Tibial nerve (tissue), 3 donors: ENCODE data around the gene RASGEF1C.

ENCODE experiments used
- POLR2A ChIP-seq, 2 donors: fragments of 450-650 bp; IDR thresholded peaks; one replicate each; pipeline ENCODE4 v1.6.1; 2017; ENCODE audit warnings: antibody characterized with exemption in 2 of 2, mild to moderate bottlenecking in 2 of 2, moderate library complexity in 2 of 2
- TF ChIP-seq, protein P1 (sequence below), 5 experiments: fragments of 200-600 bp in 3 of 5; fragments of 450-650 bp in 2 of 5; sonication (generic) in 3 of 5; IDR thresholded peaks; one replicate each; pipeline ENCODE4 v1.5.1; 2016 to 2019; ENCODE audit warnings: antibody characterized with exemption in 5 of 5, mild to moderate bottlenecking in 3 of 5, moderate library complexity in 2 of 5

GRCh38 chr5:180054226-180054625 is 154.8 kb downstream of the RASGEF1C start:
- TF ChIP-seq, protein P1, sequence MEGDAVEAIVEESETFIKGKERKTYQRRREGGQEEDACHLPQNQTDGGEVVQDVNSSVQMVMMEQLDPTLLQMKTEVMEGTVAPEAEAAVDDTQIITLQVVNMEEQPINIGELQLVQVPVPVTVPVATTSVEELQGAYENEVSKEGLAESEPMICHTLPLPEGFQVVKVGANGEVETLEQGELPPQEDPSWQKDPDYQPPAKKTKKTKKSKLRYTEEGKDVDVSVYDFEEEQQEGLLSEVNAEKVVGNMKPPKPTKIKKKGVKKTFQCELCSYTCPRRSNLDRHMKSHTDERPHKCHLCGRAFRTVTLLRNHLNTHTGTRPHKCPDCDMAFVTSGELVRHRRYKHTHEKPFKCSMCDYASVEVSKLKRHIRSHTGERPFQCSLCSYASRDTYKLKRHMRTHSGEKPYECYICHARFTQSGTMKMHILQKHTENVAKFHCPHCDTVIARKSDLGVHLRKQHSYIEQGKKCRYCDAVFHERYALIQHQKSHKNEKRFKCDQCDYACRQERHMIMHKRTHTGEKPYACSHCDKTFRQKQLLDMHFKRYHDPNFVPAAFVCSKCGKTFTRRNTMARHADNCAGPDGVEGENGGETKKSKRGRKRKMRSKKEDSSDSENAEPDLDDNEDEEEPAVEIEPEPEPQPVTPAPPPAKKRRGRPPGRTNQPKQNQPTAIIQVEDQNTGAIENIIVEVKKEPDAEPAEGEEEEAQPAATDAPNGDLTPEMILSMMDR (IDR thresholded peaks at IDR 0.05): no peak
- TF ChIP-seq POLR2A (IDR thresholded peaks at IDR 0.05): no peak
